HEK293T (cell line): Measurements from ENCODE around the gene SFMBT1.

Experiments
- ARNT ChIP-seq: fragments of 450-650 bp; IDR thresholded peaks from 2 replicates; pipeline ENCODE4 v1.6.1; 2017; ENCODE audit warnings: mild to moderate bottlenecking
- ELF4 ChIP-seq: fragments of 450-650 bp; IDR thresholded peaks from 2 replicates; pipeline ENCODE4 v1.6.1; 2017; ENCODE audit warnings: antibody characterized with exemption
- FOXA1 ChIP-seq: fragments of 450-650 bp; IDR thresholded peaks from 2 replicates; pipeline ENCODE4 v1.6.1; 2016; ENCODE audit warnings: mild to moderate bottlenecking
- FOXK2 ChIP-seq: fragments of 450-650 bp; IDR thresholded peaks from 2 replicates; pipeline ENCODE4 v1.6.1; 2016; ENCODE audit warnings: mild to moderate bottlenecking
- FOXM1 ChIP-seq: fragments of 450-650 bp; IDR thresholded peaks from 2 replicates; pipeline ENCODE4 v1.6.1; 2017; ENCODE audit warnings: mild to moderate bottlenecking, borderline replicate concordance
- NFRKB ChIP-seq: fragments of 450-650 bp; IDR thresholded peaks from 2 replicates; pipeline ENCODE4 v1.6.1; 2016; ENCODE audit warnings: mild to moderate bottlenecking, moderate library complexity
- SP1 ChIP-seq: fragments of 450-650 bp; IDR thresholded peaks from 2 replicates; pipeline ENCODE4 v1.6.1; 2017
- SUZ12 ChIP-seq: fragments of 450-650 bp; IDR thresholded peaks from 2 replicates; pipeline ENCODE4 v1.6.1; 2016; ENCODE audit warnings: mild to moderate bottlenecking
- TARDBP ChIP-seq: fragments of 450-650 bp; IDR thresholded peaks from 2 replicates; pipeline ENCODE4 v1.6.1; 2016
- ZNF384 ChIP-seq: fragments of 450-650 bp; IDR thresholded peaks from 2 replicates; pipeline ENCODE4 v1.6.1; 2016

GRCh38 chr3:53040351-53040820 is 5.5 kb downstream of the SFMBT1 start:
- no peak for TF ChIP-seq ARNT
- no peak for TF ChIP-seq FOXM1
- TF ChIP-seq SUZ12, result no peak
- TF ChIP-seq ELF4, result no peak
- TF ChIP-seq NFRKB, result no peak
- TF ChIP-seq ZNF384, result peak; percentile 58; the same call in 1 of the 2 replicates
- TF ChIP-seq SP1, result no peak
- no peak for TF ChIP-seq FOXA1
- TF ChIP-seq FOXK2, result no peak
- no peak for TF ChIP-seq TARDBP
